Skin epidermis (tissue), 12 donors: ENCODE results near the gene PITPNM2.
"Not testable (repeated sequence)": the region's sequence is repeated elsewhere in the genome, so short reads cannot be mapped to it uniquely, and the experiment has no call there.

Experiments
- H3K27ac ChIP-seq, 21 experiments: fragments of 200-600 bp; sonication (generic) in 11 of 21; one replicate each; pipeline ENCODE4 v1.5.0; 2020; ENCODE audit warnings: mild to moderate bottlenecking in 3 of 21, inconsistent platforms in 2 of 21, moderate library complexity in 2 of 21
- H3K4me3 ChIP-seq, 7 experiments: fragments of 200-600 bp; sonication (generic) in 2 of 7; one replicate each; pipeline ENCODE4 v1.5.0; 2020; ENCODE audit warnings: inconsistent platforms in 2 of 7, mild to moderate bottlenecking in 2 of 7, moderate library complexity in 1 of 7

Gene PITPNM2

DNA sequence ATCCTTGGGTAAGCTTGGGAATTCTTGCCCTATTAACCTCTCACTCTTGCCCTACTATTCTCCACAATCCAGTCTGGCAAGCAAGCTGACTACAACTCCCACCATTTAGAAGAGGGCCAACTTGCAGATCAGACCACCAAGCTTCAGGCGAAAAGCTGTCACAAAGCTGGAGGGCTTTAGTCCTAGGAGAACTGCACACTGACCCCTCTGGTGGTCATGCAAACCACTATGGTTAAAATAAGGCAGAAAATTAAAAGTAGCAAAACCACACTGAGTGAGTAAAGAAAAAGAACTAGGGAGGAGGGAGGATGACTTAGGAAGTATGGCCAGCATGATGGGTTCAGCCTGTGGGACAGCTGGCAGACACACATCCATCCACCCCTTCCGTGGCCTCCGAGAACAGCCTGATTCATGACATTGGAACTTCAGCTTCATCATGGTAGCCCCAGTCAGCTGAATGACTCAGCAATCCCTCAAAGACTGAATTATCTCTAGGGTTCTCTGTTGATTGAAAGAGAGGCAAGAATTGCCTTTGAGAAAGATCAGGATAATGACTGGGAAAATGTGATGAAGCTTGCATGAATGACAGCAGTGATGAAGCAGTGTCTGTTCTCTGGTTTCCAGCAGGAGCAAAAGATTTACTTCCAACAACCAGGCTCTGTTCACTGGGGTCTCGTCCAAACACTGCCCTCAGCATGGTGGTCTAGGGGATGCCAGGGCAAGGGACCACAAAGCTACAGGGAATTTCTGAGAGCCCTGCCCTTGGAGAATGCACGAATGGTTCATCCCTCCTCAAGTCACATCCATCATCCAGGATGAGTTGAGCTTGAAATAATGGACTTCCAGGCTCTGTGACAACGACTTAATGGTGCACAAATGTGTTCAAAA lies 24.4 kb downstream of the PITPNM2 start:
- H3K27ac ChIP-seq = peak overlapping the region in 5 of 21 experiments; percentile 5 to 54 (median 23)
- H3K4me3 ChIP-seq = no peak overlapping the region

GRCh38 chr12:123122626-123123025 lies 28.3 kb downstream of the PITPNM2 start:
- no peak overlapping the region for H3K4me3 ChIP-seq
- H3K27ac ChIP-seq = no peak overlapping the region

GRCh38 chr12:123121670-123122069 lies 29.2 kb downstream of the PITPNM2 start:
- peak overlapping the region in 1 of 21 experiments; percentile 76 for H3K27ac ChIP-seq

DNA sequence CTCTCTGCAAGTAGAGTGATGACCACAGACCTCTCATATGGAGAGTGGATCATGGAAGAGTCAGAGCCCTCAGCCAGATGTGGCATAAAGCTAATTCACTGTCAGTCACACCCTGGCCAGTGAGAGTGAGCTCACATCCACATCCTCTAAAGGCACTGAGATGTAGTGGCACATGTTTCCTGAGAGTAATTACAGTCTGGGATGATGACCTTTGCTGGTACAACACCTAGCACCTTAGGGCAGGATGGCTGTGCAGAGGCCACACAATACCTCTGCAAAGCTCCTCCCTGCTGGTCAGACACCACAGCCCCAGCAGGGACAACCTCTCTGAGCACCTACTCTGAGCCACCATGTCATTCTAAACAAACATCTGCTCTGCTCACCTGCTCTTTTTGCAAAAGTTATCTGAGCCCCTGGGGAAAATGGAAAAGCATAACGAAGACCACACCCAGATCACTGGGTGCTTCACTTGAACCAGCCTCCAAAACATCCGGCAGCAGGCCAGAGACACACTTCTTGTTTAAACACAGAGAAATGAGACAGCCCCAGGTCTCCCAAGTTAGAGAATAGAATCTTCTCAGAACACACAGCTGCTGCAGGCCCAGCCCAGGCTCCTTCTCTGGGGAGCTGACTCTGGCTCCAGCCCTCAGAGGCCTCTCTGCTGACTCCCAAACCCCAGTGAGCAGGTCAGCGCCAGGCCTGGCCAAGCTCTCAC lies 30.3 kb downstream of the PITPNM2 start:
- Histone ChIP-seq H3K4me3 (no peak overlapping the region), H3K27ac (peak overlapping the region in 7 of 21 experiments; percentile 4 to 76 (median 62))

More at GRCh38 chr12:123121670-123122069, 29.2 kb downstream of the PITPNM2 start:
- no peak overlapping the region for H3K4me3 ChIP-seq

- peak overlapping the region in 5 of 21 experiments; percentile 35 to 76 (median 66) for H3K27ac ChIP-seq
- no peak overlapping the region for H3K4me3 ChIP-seq
Measured at GRCh38 chr12:123119808-123120207, 31.1 kb downstream of the PITPNM2 start.

DNA sequence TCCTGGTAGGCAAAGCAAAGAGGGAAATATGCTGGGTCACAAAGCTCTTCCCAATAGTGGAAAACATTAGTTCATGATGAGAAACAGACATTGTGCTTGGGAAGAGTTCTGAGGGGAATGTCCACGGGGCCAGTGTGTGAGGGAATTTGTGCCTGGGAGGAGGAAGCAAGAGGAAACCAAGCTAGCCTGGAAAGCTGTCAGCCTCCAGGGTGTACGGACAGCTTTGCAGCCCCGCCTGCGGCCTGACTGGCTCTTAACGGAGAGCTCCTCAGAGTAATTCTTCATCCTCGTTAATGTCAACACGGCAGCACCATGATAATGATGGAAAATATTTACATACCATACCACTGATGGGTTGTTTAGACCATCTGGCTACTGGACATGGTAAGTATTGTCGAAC lies 32.4 kb downstream of the PITPNM2 start:
- no peak overlapping the region for H3K27ac ChIP-seq
- H3K4me3 ChIP-seq = no peak overlapping the region

- peak overlapping the region in 16 of 21 experiments; percentile 17 to 76 (median 45) for H3K27ac ChIP-seq
Measured at GRCh38 chr12:123115409-123116121, 35.3 kb downstream of the PITPNM2 start.

GRCh38 chr12:123114304-123115083 lies 36.4 kb downstream of the PITPNM2 start:
- peak overlapping the region in 15 of 21 experiments; percentile 22 to 76 (median 43) for H3K27ac ChIP-seq
- H3K4me3 ChIP-seq = no peak overlapping the region

More at GRCh38 chr12:123115409-123116121, 35.3 kb downstream of the PITPNM2 start:
- H3K4me3 ChIP-seq = no peak overlapping the region

DNA sequence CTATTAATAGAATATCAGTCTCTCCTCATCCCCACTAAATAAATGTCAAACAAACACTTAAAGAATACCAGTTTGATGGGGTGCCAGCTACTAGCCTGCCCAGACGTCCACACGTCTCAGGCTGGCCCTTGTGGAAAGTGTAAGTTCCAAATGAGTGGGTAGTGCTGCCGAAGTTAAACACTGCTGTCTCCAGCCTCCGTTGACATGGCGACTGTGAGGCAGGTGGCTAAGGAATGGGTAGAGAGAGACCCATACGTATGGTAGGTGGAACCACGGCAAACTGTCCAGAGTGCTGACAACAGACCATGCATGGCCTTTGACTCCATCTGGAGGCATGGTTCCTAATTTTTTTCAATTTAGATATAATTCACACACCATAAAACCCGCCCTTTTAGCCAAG lies 37.9 kb downstream of the PITPNM2 start:
- Histone ChIP-seq H3K27ac (no peak overlapping the region), H3K4me3 (no peak overlapping the region)

- no peak overlapping the region for H3K4me3 ChIP-seq
- H3K27ac ChIP-seq = no peak overlapping the region
Measured at GRCh38 chr12:123111498-123112165, 39.3 kb downstream of the PITPNM2 start.

DNA sequence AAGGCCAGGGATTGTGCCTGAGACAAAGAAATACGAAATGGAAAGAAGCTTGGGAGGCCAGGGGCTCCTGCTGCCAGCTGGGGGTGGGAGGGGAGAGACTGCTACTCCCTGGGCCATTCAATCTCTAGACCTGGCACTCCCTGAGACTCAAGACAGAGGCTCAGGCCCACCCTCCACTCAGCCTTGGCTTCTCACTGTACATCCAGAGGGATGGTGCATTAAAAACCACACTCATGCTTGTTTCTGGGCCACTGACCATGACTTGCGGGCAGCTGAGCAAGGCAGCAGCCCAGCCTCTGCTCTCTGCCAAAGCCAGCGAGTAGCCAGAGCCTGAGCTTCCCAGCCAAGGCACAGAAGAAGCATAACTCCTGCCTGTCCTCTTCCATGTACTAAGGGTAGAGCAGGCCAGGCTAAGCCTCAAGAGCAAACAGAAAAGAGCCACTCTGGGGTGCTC lies 41.5 kb downstream of the PITPNM2 start:
- H3K27ac ChIP-seq = peak overlapping the region in 2 of 21 experiments; percentile 15 to 18
- no peak overlapping the region for H3K4me3 ChIP-seq

DNA sequence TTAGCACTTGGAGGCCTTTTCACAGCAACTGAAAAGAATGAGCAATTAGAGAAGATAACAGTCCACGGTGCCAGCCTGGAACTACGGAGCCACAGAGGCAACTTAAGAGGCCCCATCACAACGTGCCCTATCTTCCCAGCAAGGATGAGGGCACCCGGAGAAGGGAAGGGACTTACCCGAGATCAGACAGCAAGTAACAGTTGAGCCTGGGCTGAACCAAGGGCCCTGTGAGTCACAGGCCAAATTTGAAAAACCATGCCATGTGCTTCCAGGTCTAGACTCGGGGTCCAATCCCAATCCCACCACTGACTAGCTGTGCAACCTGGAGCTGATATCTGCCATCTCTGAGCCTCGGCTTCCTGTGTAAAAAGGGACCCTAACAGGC lies 42.2 kb downstream of the PITPNM2 start:
- H3K4me3 ChIP-seq = no peak overlapping the region
- H3K27ac ChIP-seq = no peak overlapping the region

DNA sequence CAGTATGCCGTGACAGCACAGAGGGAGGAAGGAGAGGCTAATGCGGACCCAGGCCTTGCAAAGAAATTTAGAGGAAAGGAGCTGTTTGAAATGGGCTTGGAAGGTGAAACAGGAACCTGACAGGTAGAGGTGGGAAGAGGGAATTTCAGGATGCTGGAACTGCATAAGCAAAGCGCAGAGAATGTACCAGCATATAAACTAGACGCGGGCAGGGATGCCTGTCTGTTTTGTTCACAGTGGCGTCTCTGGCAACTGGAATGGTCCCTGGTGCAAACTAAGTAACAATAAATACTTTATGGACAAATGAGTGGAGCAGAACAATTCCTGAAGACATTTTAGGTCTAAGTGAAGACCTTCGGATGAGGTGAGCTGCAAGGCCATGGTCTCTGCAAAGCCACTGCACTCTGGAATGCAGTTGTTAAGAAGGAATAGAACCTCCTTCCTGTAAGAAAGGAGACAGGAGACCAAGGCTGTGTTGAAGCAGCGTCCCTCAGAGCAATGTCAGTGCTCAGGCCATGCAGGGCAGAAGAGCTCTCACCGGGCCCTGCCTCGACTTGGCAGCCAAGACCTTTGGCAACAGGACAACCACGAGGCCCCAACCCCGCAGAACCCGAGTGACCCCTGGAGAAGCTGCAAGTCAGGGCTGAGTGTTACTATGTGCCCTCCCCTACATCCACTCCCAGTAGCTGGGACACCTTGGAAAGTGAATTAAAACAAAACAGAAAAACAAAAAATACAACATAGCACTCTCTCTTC lies 42.8 kb downstream of the PITPNM2 start:
- Histone ChIP-seq H3K4me3 (no peak overlapping the region), H3K27ac (peak overlapping the region in 4 of 21 experiments; percentile 71 to 83 (median 75))

GRCh38 chr12:123106640-123107359 lies 44.1 kb downstream of the PITPNM2 start:
- H3K27ac ChIP-seq = peak overlapping the region in 18 of 21 experiments; percentile 15 to 83 (median 54)
- H3K4me3 ChIP-seq = no peak overlapping the region

GRCh38 chr12:123105211-123105826 lies 45.6 kb downstream of the PITPNM2 start:
- H3K27ac ChIP-seq = peak overlapping the region in 5 of 21 experiments; percentile 43 to 83 (median 75)
- no peak overlapping the region for H3K4me3 ChIP-seq

- H3K27ac ChIP-seq = peak overlapping the region in 1 of 21 experiments; percentile 48
- H3K4me3 ChIP-seq = no peak overlapping the region
Measured at GRCh38 chr12:123104809-123105208, 46.1 kb downstream of the PITPNM2 start.

DNA sequence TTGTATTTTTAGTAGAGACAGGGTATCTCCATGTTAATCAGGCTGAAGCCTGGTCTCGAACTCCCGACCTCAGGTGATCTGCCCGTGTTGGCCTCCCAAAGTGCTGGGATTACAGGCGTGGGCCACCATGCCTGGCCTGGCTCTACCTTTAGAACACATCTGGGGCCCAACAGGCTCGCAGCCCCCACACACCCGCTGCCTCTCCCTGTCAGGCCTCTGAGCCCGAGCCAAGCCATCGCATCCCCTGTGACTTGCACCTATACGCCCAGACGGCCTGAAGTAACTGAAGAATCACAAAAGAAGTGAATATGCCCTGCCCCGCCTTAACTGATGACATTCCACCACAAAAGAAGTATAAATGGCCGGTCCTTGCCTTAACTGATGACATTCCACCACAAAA lies 46.8 kb downstream of the PITPNM2 start:
- H3K27ac ChIP-seq, H3K4me3 ChIP-seq: not testable (repeated sequence)
